ENCODE results near the gene GPR84.

DNA sequence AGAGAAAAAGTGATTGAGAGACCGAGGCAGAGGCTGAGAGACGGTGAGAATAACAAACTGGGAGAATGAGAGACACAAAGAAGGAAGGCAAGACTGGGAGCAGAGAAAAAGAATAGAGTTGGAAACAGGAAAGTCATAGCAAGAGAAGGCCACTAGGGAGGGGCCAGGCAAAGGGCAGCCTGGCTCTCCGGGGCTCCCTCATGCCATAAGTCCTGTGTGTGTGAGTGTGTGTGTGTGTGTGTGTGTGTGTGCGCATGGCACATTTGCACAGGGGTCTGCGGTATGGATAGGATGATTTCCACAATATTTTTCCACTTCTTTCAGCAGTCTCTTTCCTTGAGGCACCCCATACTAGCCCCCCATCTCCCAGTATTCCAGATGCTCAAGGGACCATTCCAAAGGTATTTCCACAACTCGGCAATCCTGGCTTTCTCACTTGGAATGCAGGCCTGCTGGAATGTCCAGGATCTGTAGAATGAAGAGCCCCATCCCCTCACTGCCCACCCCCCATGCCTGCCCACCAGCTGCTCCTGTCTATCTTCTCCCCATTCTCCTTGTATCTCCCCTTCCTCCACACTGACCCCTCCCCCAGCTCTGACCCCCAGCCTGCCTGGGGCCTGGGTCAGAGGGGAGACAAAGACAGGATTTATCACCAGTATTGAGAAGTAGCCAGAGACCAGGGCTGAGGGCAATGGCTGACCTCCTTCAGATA lies 9.0 kb downstream of the GPR84 start:
- TF ChIP-seq POLR2A (IDR thresholded peaks at IDR 0.05; ENCODE audit: low read length) = no peak
- no peak for TF ChIP-seq GATA1 (IDR thresholded peaks at IDR 0.05; ENCODE audit: low read depth, low read length)

Data from erythroblast (primary cell).